ENCODE measurements around the gene CDH23.

DNA sequence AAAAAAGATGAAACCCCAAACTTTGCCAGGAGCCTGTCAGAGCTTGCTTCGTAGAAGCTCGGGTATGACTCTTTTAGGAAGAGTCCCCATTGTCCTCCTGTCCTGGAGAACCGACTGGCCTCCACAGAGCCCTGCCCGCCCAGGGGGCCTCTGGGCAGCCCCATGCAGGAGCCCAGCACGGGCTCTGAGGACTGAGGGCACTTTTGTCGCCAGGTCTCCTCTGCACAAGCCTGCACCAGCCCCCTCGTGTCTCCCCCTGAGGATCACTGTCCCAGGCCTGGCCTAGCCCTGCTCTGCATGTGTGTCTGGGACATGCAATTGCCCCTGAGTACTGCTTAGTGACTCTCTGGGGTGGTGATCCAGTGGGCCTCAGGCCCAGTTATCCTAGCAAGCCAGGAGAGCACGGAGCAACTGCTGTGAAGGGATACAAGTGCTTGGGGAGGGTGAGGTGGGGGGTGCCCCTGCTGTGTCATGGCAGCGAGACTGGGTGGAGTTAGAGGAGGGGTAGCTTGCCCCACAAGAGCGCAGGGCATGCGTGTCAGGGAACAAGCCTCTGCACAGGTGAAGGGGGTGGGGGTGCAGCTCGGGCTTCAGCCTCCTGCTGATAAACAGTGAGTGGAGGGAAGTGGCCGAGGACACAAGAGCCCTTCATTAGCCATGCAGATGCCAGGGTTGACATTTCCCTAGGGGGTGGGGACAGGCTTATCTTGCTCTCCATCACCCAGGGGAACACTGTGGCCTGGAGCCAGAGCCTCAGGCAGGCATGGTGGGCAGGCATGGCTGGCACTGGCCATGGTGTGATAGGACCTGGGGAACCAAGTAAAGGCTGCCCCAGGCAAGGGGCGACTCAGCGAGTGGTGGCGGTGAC is 179.4 kb downstream of the CDH23 start:
- TF ChIP-seq EZH2 (IDR thresholded peaks at IDR 0.05; ENCODE audit: insufficient read depth, poor library complexity, severe bottlenecking) (no peak), EZH2phosphoT487 (IDR thresholded peaks at IDR 0.05; ENCODE audit: insufficient read depth, low read depth) (no peak)

Measured in GM23248 (cell line).